ENCODE results near the gene TMEM17. TPM values are rescaled to one million over a fixed set of nuclear protein-coding genes. Genes with fewer than 3 reads are reported as not detected.

The TMEM17 gene
- total RNA-seq, 2 experiments from 2014 or later = 0.13 to 0.14 TPM

DNA sequence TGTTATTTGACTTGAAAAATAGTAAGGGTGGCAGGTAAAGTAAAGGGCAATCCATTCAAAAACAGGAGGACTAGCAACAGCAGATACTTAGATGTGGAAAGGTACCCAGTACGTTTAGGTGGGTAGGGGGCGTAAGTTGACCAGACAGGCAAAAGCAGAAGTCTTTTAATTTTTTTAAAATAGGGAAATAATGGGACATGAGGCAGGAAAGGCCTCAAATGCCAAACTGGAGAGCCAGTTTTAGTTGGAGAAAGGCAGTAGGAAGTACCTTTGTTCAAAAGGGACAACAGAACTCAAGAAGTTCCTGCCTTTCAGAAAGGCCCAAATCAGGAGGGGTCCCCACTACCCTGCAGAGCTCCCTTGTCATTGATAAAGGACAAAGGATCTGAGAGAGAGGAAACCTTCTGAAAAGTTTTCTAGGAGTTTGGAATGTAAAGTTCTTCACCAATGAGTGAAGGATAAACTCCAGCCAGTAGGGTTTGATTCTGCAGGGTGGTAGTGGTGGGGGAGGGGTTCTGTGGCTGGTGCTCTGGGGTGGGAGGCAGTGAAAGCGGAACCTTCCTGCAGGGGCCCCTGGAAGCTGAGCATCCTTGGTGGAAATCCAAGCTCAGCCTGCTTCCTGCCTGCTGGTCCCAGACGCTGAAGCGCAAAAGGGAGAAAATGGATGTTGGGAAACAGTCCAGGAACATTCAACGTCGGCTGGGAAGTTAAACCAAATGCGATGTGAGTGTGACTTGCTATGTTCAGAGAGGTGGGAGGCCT is 40.1 kb downstream of the TMEM17 start:
- ChIA-PET CTCF (interaction anchor here (1.2 to 3.5 kb wide), 2 partner anchors 9 to 959 kb away, joined by 3 to 20 read pairs; no protein-coding TSS in a partner anchor), POLR2A (no interaction called here)
- H3K27ac Mint-ChIP-seq = no peak overlapping the region
- TF ChIP-seq, protein P1, sequence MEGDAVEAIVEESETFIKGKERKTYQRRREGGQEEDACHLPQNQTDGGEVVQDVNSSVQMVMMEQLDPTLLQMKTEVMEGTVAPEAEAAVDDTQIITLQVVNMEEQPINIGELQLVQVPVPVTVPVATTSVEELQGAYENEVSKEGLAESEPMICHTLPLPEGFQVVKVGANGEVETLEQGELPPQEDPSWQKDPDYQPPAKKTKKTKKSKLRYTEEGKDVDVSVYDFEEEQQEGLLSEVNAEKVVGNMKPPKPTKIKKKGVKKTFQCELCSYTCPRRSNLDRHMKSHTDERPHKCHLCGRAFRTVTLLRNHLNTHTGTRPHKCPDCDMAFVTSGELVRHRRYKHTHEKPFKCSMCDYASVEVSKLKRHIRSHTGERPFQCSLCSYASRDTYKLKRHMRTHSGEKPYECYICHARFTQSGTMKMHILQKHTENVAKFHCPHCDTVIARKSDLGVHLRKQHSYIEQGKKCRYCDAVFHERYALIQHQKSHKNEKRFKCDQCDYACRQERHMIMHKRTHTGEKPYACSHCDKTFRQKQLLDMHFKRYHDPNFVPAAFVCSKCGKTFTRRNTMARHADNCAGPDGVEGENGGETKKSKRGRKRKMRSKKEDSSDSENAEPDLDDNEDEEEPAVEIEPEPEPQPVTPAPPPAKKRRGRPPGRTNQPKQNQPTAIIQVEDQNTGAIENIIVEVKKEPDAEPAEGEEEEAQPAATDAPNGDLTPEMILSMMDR (IDR thresholded peaks at IDR 0.05) = no peak
- ATAC-seq (no peak), DNase-seq (no peak)
- intact Hi-C loops (cut with micrococcal nuclease) = no loop called here
- no peaks in the 10 kb centered on the region for H3K9me3 Mint-ChIP-seq
- no peaks in the 10 kb centered on the region for H3K27me3 Mint-ChIP-seq
- H3K4me3 Mint-ChIP-seq = no peak overlapping the region
- H3K36me3 Mint-ChIP-seq (ENCODE audit: low read depth) = no peaks in the 10 kb centered on the region
- H3K4me1 Mint-ChIP-seq (ENCODE audit: low read depth) = no peaks in the 10 kb centered on the region

GRCh38 chr2:62465039-62465740 is 40.8 kb downstream of the TMEM17 start:
- Mint-ChIP-seq H3K36me3 (ENCODE audit: low read depth) (no peaks in the 10 kb centered on the region), H3K4me3 (no peak overlapping the region), H3K9me3 (no peaks in the 10 kb centered on the region), H3K27ac (no peak overlapping the region), H3K4me1 (ENCODE audit: low read depth) (no peaks in the 10 kb centered on the region), H3K27me3 (no peaks in the 10 kb centered on the region)
- ChIA-PET POLR2A (no interaction called here), CTCF (interaction anchor here (1.6 to 3.5 kb wide), 2 partner anchors 8 to 311 kb away, joined by 6 to 20 read pairs; no protein-coding TSS in a partner anchor)
- TF ChIP-seq, protein P1 (IDR thresholded peaks at IDR 0.05) = no peak
- intact Hi-C loops (cut with micrococcal nuclease) = no loop called here
- no peak for ATAC-seq
- no peak for DNase-seq

DNA sequence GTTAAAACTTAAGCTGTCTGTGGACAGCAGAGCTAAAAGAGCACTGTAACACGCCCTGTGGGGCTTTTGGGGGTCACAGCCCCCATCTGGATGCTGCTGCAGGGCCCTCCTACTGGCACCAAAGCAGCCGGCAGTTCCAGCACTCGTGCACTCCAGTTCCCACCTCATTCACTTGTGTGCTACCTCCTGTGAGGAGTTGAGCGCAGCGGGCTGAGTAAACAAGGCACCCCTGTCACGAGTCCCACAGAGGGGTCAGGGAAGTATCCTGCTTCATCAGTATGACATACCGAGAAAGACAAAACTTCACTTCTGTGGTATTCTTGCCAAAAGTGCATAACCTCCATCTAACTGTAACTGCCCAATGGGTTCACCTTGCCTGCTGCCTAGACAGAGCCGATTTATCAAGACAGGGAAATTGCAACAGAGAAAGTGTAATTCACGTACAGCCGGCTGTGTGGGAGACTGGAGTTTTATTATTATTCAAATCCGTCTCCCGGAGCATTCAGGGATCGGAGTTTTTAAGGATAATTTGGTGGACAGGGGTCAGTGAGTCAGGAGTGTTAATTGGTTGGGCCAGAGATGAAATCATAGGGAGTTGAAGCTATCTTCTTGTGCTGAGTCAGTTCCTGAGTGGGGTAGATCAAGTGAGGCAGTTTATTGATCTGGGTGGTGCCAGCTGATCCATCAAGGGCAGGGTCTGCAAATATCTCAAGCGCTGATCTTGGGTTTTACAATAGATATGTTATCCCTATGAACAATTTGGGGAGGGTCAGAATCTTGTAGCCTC is 41.6 kb downstream of the TMEM17 start:
- ChIA-PET POLR2A (no interaction called here), CTCF (interaction anchor here (1.6 to 3.5 kb wide), 2 partner anchors 7 to 312 kb away, joined by 6 to 20 read pairs; no protein-coding TSS in a partner anchor)
- intact Hi-C loops (cut with micrococcal nuclease) = no loop called here
- Mint-ChIP-seq H3K27ac (no peak overlapping the region), H3K4me3 (no peak overlapping the region), H3K9me3 (no peaks in the 10 kb centered on the region), H3K36me3 (ENCODE audit: low read depth) (no peaks in the 10 kb centered on the region), H3K27me3 (no peaks in the 10 kb centered on the region), H3K4me1 (ENCODE audit: low read depth) (no peaks in the 10 kb centered on the region)
- no peak for ATAC-seq
- no peak for DNase-seq
- TF ChIP-seq, protein P1 (IDR thresholded peaks at IDR 0.05) = no peak

DNA sequence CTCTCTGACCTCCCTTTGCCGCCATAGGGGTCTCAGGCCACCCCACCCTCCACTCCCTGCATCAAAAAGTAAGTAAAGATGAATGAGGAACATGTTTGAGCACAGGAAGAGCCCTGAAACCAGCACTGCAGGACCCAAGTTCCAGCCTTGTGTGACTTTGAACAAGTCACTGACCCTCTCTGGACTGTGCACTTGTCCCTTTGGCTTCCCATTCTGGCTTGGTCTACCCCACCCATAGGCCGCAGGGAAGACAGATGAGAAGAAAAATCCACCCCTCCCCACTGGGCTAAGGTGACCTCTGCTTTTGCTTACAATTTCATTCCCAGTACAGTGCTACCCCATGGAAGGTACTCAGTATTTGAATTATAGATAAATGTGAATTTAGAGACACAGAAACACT is 43.8 kb downstream of the TMEM17 start:
- H3K9me3 Mint-ChIP-seq = no peaks in the 10 kb centered on the region

More for the DNA sequence above, 43.8 kb downstream of the TMEM17 start:
- H3K4me1 Mint-ChIP-seq (ENCODE audit: low read depth) = no peaks in the 10 kb centered on the region
- intact Hi-C loops (cut with micrococcal nuclease) = no loop called here
- TF ChIP-seq, protein P1 (IDR thresholded peaks at IDR 0.05) = no peak
- ATAC-seq (no peak), DNase-seq (no peak)
- H3K27me3 Mint-ChIP-seq = no peaks in the 10 kb centered on the region
- ChIA-PET CTCF (no interaction called here), POLR2A (no interaction called here)
- no peaks in the 10 kb centered on the region for H3K36me3 Mint-ChIP-seq (ENCODE audit: low read depth)
- H3K27ac Mint-ChIP-seq = no peak overlapping the region
- no peak overlapping the region for H3K4me3 Mint-ChIP-seq

Data from activated CD8-positive, alpha-beta T cell treated with anti-CD3 and anti-CD28 coated beads for 36 hours (primary cell).